Central memory CD8-positive, alpha-beta T cell (primary cell): ENCODE measurements around the gene TBK1.
"Not testable (repeated sequence)": the region's sequence is repeated elsewhere in the genome, so short reads cannot be mapped to it uniquely, and the experiment has no call there.

Experiments used
- ATAC-seq: fragments of 150-1000 bp; cut with Tn5 transposase; replicated peaks from 2 replicates; pipeline ENCODE4 v1.10.0; 2022; ENCODE audit warnings: mild to moderate bottlenecking, moderate FRiP score, moderate number of reproducible peaks; ENCODE audit not compliant: poor library complexity, severe bottlenecking; ENCODE audit errors: extremely low read depth
- DNase-seq, 2 donors: peaks; one replicate each; pipeline ENCODE4 v3.0.0; 2021; ENCODE audit warnings: low spot score in 2 of 2
- H3K27ac Mint-ChIP-seq: one replicate; pipeline ENCODE4 v1.8.0; 2022; ENCODE audit warnings: low read depth, mild to moderate bottlenecking, moderate library complexity, mixed read lengths
- H3K27me3 Mint-ChIP-seq: one replicate; pipeline ENCODE4 v1.8.0; 2022; ENCODE audit warnings: mixed read lengths
- H3K36me3 Mint-ChIP-seq: one replicate; pipeline ENCODE4 v1.8.0; 2022; ENCODE audit warnings: mild to moderate bottlenecking, moderate library complexity, mixed read lengths; ENCODE audit not compliant: insufficient read depth
- H3K4me1 Mint-ChIP-seq: one replicate; pipeline ENCODE4 v1.8.0; 2022; ENCODE audit warnings: mixed read lengths
- H3K4me3 Mint-ChIP-seq: one replicate; pipeline ENCODE4 v1.8.0; 2022; ENCODE audit warnings: mild to moderate bottlenecking, moderate library complexity, mixed read lengths
- H3K9me3 Mint-ChIP-seq: one replicate; pipeline ENCODE4 v1.8.0; 2022; ENCODE audit warnings: mixed read lengths

Gene TBK1

DNA sequence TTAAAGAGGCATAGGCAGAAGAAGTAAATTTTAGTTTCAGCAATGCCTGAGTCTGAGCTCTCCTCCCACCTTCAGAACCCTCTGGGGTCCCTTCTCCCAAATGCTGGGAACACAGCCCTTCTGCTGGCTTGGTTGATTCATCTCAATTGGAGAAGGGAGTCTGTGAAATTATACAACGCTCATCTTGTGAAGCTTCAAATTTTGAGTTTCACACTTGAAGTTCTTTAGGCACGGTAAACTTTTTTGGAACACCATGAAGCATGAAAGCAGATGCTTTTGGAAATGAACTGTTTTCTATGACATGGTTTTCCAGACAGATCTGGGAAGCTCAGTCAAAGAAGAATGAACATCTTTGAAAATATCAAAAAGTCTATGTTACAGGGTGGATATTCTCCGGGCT, 69.9 kb downstream of the TBK1 start:
- no peaks in the 10 kb centered on the region for H3K27me3 Mint-ChIP-seq
- DNase-seq (no peak), ATAC-seq (no peak)
- H3K36me3 Mint-ChIP-seq, result no peaks in the 10 kb centered on the region
- no peak overlapping the region for H3K27ac Mint-ChIP-seq
- no peaks in the 10 kb centered on the region for H3K9me3 Mint-ChIP-seq
- H3K4me3 Mint-ChIP-seq, result no peak overlapping the region
- H3K4me1 Mint-ChIP-seq, result no peaks in the 10 kb centered on the region

DNA sequence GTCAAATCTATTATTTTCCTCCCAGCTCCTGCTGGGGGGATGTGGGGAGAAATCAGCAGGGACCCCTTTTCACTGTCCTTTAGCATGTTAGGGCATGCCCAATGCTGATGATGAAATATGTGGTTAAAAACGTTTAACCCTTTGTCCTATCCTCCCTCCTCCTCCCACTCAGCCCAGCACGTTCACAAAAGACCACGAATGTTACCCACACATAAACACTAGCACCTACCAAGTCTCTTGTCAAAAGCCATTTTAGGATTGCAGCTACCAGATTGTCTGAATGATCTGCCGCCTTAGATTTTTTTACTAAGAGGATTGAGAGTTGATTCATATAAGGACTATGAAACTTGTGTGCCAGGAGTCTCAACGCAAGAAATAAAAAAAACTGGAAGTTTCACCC, 70.4 kb downstream of the TBK1 start:
- Mint-ChIP-seq H3K4me1 (no peaks in the 10 kb centered on the region), H3K4me3 (no peak overlapping the region), H3K9me3 (no peaks in the 10 kb centered on the region), H3K27ac (no peak overlapping the region), H3K36me3 (no peaks in the 10 kb centered on the region), H3K27me3 (no peaks in the 10 kb centered on the region)
- ATAC-seq (no peak), DNase-seq (no peak)

DNA sequence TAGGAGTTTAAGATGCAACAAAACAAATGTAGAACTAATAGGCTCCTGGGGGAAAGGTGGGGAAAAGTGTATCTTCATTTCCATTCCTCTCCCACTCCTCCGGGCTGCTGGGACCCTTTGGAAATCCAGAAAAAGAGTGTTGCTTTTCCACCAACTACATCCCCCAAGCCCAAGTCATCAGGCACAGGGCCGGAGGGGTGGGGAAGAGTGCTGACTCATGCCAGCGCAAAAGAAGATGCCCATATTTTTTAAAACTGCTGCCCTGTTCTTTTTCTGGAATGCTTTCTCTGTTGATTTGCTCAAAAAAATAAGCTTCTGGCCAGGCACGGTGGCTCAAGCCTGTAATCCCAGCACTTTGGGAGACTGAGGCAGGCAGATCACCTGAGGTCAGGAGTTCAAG, 70.9 kb downstream of the TBK1 start:
- no peaks in the 10 kb centered on the region for H3K4me1 Mint-ChIP-seq
- H3K27ac Mint-ChIP-seq, result no peak overlapping the region
- no peaks in the 10 kb centered on the region for H3K36me3 Mint-ChIP-seq
- H3K9me3 Mint-ChIP-seq, result no peaks in the 10 kb centered on the region
- H3K4me3 Mint-ChIP-seq, result no peak overlapping the region
- no peak for DNase-seq
- H3K27me3 Mint-ChIP-seq, result no peaks in the 10 kb centered on the region
- no peak for ATAC-seq

DNA sequence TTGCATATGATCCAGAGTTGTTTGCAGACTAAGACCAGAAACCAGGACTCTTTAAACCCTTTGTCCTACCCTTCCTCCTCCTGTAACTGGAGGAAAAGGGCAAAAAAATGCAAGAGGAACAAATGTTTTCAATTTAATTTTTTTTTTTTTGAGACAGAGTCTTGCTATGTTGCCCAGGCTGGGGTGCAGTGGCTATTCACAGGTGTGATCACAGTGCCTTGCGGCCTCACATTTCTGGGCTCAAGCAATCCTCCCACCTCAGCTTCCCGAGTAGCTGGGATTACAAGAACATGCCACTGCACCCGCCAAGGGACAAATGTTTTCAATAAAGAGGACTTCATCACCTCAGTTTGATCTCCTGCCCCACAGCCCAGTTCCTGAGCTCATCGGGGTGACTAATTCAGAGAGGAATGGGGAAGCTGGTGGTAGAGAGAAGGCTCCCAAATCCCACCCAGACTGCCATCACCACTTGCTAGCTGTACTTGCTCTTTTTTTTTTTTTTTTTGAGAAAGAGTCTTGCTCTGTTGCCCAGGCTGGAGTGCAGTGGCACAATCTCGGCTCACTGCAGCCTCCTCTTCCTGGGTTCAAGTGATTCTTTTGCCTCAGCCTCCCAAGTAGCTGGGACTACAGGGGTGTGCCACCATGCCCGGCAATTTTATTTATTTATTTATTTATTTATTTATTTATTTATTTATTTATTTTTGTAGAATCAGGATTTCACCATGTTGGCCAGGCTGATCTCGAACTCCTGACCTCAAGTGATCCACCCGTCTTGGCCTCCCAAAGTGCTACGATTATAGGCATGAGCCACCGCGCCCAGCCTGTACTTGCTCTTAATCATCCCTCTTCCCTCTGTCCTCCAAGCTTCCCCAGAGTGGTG, 71.9 kb downstream of the TBK1 start:
- DNase-seq, H3K4me1 Mint-ChIP-seq, H3K27ac Mint-ChIP-seq, ATAC-seq, H3K4me3 Mint-ChIP-seq, H3K27me3 Mint-ChIP-seq, H3K9me3 Mint-ChIP-seq, H3K36me3 Mint-ChIP-seq: not testable (repeated sequence)

DNA sequence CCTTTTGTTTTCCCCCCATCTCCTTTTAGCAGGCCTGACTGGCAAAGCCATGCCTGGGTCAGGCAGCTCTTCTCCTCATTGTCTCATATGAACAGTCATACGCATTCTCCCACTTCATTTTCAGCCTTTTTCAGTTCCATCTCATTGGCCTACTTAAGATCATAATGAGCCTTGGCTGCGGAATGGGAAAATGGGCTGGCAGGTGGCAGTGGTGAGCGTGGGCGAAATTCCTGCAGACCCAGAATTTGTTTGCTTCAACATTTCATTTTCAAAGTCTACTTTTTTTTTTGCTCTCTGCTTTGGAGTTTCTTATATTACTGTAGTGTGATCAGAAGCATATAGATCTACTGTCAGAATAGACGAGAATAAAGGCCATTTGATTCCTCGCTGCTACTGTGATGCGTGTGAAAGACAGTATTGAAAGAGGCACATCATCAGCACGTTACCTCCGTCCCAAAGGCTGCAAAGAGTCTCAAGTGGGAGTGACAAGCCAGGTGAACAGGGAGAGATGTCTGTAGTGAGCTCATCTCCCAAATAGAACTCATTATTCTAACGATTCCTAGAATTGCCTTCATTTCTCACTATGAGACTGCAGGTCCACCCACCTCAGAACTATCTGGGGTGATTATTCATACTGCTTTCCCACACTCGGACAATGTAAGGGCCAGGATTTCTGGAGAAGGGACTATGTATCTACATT, 73.7 kb downstream of the TBK1 start:
- Mint-ChIP-seq H3K36me3 (no peaks in the 10 kb centered on the region), H3K27me3 (no peaks in the 10 kb centered on the region), H3K4me1 (no peaks in the 10 kb centered on the region), H3K4me3 (no peak overlapping the region), H3K9me3 (no peaks in the 10 kb centered on the region), H3K27ac (no peak overlapping the region)
- ATAC-seq (no peak), DNase-seq (no peak)

DNA sequence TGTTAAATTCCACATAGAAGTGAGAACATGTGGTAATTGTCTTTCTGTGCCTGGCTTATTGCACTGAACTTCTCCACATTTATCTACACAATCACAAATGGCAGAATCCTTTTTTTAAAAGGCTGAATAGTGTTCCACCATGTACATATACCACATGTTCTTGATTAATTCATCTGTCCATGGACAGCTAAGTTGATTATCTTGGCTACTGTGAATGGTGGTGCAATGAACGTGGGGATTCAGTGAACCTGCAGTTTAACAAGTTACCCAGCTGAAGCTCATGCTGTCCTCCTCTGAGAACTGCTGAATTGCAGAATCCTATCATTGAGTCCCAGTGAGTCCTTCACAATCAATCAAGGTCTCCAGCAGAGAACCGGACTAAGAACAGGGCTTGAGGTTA, 74.9 kb downstream of the TBK1 start:
- Mint-ChIP-seq H3K9me3 (no peaks in the 10 kb centered on the region), H3K27me3 (no peaks in the 10 kb centered on the region), H3K27ac (no peak overlapping the region), H3K4me3 (no peak overlapping the region), H3K4me1 (no peaks in the 10 kb centered on the region), H3K36me3 (no peaks in the 10 kb centered on the region)
- DNase-seq (no peak), ATAC-seq (no peak)

DNA sequence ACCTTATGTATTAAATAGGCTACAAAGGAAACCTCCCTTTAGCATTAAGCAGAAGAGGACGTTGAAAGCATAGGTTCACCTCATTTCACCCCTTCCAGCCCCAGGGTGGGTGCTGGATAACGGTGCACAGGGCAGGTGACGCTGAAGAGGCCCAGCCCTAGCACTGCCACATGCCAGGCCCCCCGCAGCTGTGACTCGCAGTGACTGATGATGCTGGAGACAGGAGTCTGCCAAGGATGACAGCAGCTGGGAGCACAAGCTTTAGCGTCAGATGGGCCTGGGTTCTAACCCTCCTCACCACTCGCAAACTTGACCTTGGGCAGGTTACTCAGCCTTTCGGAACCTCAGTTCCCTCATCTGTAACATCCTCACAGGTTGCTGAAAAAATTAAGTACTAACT, 76.7 kb downstream of the TBK1 start:
- Mint-ChIP-seq H3K36me3 (no peaks in the 10 kb centered on the region), H3K4me3 (no peak overlapping the region), H3K9me3 (no peaks in the 10 kb centered on the region), H3K27ac (no peak overlapping the region), H3K27me3 (no peaks in the 10 kb centered on the region), H3K4me1 (no peaks in the 10 kb centered on the region)
- ATAC-seq, result no peak
- no peak for DNase-seq

DNA sequence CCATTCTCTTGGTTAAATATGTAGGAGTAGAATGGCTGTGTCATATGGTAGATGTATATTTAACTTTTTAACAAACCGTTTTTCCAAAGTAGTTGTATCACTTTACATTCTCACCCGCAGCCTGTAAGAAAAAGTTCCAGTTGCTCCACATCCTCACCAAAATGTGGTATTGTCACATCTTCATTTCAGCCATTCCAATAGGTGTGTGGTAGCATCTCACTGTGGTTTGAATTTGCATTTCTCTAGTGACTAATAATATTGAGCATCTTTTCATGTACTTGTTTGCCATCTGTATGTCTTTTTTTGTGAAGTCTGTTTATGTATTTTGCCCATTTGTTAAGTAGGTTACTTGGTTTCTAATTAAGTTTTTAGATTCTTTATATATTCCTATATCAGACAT, 78.6 kb downstream of the TBK1 start:
- Mint-ChIP-seq H3K27ac (no peak overlapping the region), H3K9me3 (no peaks in the 10 kb centered on the region), H3K4me3 (no peak overlapping the region), H3K4me1 (no peaks in the 10 kb centered on the region), H3K27me3 (no peaks in the 10 kb centered on the region), H3K36me3 (no peaks in the 10 kb centered on the region)
- ATAC-seq, result no peak
- no peak for DNase-seq

DNA sequence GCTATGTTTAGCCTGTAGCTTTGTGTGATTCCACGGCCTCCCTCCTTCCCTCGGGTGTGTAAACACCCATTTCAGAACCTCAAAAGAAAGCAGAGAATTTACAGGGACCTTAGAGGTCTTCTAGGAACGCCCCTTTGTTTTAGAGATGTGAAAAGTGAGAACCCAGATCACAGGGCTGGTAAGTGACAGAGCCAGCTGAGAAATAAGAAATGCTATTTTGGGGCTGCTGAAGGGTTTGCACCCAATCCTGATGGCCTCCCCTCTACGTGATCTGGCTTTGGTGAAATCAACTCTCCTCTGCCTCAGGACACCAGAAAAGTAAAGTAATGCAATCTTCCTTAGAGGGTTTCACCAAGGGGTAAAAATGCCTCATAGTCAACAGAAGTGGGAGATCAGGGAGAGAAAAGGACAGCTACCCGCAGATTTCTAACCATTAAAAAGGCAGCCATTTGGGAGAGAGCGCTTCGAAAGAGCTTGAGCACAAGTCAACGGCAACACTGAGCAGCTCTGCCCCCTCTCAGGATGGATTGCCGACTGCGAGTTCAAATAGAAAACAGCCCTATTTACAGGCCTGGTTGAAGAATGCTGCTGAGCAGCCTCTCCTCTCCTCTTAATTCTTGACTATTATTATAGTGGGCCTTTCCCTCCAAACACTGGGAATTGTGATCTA, 79.9 kb downstream of the TBK1 start:
- DNase-seq (no peak), ATAC-seq (no peak)
- H3K27me3 Mint-ChIP-seq, result peaks cover 3% of the 10 kb centered on the region
- no peak overlapping the region for H3K4me3 Mint-ChIP-seq
- H3K4me1 Mint-ChIP-seq, result no peaks in the 10 kb centered on the region
- no peaks in the 10 kb centered on the region for H3K9me3 Mint-ChIP-seq
- H3K36me3 Mint-ChIP-seq, result no peaks in the 10 kb centered on the region
- no peak overlapping the region for H3K27ac Mint-ChIP-seq

DNA sequence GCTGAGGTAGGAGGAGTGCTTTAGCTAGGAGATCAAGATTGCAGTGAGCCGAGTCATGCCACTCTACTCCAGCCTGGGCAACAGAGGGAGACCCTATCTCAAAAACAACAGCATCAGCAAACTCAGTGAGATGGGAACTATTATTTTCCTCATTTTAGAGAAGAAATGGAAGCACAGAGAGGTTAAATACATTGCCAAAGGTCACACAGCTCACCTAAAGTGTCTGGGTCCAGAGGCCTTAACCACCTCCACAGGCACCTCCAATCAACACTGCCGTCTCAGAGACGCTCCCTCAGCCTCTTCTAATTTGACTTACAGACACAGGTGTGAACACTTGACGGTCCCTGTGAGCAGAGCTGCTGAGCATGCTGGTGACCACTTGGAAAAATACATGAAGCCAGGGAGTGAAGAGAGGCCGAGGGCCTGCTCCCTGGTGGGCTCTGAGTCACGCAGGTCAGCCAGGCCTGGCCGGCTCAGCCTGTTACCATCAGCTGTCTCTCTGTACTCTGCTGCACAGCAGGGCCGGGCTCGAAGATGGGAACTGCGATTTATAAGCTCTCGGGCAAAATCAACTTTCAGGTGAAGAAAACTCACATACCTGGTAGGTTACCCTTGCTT, 80.9 kb downstream of the TBK1 start:
- Mint-ChIP-seq H3K27ac (no peak overlapping the region), H3K4me3 (no peak overlapping the region), H3K27me3 (peaks cover 14% of the 10 kb centered on the region)

DNA sequence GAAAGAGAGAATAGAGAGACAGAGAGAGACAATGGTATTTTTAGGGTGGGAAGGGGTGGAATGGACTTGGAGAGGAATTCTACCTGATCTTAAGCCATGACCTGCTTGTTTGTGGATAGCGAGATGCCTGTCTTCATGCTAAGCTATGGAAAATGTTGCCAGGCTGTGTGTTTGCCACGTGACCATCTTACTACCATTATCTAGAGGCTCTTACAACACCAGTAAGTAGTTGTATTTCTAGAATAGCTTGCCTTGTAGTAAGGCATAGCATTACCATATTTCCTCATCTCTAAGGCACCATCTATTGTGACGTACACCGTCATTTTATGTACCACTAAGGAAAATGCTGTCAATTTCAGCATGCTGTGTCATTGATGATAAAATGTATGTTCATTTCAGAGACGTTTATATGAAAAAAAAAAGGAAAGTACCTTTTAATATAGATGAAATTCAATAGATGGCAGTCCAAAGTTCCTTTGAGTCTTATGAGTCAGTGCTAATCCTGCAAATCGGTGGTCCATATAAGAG, 82.8 kb downstream of the TBK1 start:
- Mint-ChIP-seq H3K27me3 (peaks cover 14% of the 10 kb centered on the region), H3K9me3 (no peaks in the 10 kb centered on the region), H3K36me3 (no peaks in the 10 kb centered on the region), H3K4me1 (no peaks in the 10 kb centered on the region), H3K27ac (no peak overlapping the region), H3K4me3 (no peak overlapping the region)
- ATAC-seq (no peak), DNase-seq (no peak)

More for the DNA sequence above, 80.9 kb downstream of the TBK1 start:
- no peaks in the 10 kb centered on the region for H3K9me3 Mint-ChIP-seq
- ATAC-seq (no peak), DNase-seq (no peak)
- no peaks in the 10 kb centered on the region for H3K4me1 Mint-ChIP-seq
- H3K36me3 Mint-ChIP-seq, result no peaks in the 10 kb centered on the region

DNA sequence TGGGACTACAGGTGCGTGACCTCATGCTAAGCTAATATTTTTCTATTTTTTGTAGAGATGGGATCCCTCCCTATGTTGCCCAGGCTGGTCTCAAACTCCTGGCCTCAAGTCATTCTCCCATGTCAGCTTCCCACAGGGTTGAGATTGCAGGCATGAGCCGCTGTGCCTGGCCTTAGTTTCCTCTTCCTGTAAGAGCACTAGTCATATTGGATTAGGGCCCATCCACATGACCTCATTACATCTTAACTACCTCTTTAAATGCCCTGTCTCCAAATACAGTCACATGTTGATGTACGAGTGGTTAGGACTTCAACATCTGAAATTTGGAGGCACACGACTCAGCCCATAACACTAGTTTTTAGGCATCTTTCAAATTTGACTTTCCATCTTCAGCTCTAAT, 86.2 kb downstream of the TBK1 start:
- no peaks in the 10 kb centered on the region for H3K9me3 Mint-ChIP-seq
- no peaks in the 10 kb centered on the region for H3K4me1 Mint-ChIP-seq
- H3K27ac Mint-ChIP-seq, result no peak overlapping the region
- DNase-seq (no peak), ATAC-seq (no peak)
- H3K27me3 Mint-ChIP-seq, result peaks cover 14% of the 10 kb centered on the region
- no peak overlapping the region for H3K4me3 Mint-ChIP-seq
- H3K36me3 Mint-ChIP-seq, result peaks cover 2% of the 10 kb centered on the region
